NCI-H2171 (cell line): ENCODE measurements around the gene HSPA4L.

Experiments used
- DNase-seq: peaks from one replicate; lab custom pipeline; 2025; lab: John Stamatoyannopoulos, UW

HSPA4L gene

GRCh38 chr4:127782275-127783025, at the start of gene HSPA4L:
TSS of gene HSPA4L (plus strand) at chr4:127782322. CDS start at chr4:127782551, 229 bp downstream.
- DNase-seq, result peak; percentile 44

DNA sequence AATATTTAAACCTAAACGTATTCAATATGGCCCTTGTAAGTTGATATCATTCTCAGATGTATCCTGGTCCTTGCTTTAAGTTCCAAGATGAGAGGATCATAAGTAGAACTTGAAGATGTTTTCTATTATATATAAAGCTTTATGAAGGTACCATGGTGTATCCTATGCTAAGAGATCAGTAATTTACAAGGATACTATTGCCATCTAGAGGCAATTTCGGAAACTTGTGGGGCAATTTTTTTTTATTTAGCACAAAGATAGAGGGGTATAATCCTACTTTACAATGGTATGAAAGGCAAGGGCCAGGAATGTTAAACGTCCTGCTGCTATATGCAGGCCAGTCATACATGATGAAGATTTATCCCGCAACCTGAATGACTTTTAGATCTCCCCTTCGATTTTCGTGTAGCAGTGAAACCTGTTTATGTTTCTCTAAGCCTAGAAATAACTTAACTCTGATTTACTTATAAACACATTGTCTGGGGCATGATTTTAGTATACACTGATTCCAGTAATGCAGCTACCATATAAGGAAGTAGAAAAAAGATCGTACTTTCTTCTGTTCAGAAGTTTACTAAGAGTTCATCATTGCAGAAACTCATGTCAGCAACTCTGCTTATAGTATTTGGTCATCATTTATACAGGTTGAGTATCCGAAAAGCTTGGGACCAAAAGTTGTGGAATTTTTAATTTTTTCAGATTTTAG, 49.3 kb upstream of the HSPA4L start:
- DNase-seq, result peak; percentile 1

DNA sequence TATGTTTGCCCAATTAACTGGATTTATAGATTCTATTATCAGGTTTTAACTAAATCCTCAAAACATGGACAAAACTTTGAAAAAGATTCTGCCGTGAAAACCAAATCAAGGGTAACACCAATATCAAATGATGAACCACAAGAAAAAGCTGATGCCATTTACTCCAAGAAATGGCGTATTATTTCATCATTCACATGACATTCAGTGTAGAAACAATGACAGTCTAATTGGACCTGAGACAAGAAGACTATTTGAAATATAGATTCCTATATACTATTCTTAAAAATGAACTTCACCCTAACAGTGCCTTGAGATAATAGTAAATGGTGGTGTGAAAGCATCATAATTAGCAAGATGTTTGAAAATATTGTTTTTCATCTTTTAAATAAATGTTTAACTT, 47.1 kb upstream of the HSPA4L start:
- DNase-seq, result no peak

DNA sequence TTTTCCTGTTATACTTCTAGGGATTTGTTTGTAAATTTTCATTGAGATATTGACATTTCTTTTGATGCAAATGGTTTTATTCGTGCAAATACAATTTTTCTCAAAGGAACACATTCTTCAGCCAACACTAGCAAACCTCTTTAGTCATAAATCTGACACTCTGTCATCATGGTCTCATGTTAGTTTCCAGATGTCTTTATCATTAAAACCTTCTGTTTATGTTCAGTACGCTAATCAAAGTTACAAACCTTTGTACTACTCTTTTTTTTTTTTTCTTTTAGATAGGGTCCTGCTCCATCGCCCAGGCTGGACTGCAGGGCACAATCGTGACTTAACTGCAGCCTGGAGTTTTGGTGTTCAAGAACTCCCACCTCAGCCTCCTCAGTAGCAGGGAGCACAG, 44.8 kb upstream of the HSPA4L start:
- DNase-seq, result no peak

GRCh38 chr4:127741247-127741646, 40.9 kb upstream of the HSPA4L start:
- no peak for DNase-seq

DNA sequence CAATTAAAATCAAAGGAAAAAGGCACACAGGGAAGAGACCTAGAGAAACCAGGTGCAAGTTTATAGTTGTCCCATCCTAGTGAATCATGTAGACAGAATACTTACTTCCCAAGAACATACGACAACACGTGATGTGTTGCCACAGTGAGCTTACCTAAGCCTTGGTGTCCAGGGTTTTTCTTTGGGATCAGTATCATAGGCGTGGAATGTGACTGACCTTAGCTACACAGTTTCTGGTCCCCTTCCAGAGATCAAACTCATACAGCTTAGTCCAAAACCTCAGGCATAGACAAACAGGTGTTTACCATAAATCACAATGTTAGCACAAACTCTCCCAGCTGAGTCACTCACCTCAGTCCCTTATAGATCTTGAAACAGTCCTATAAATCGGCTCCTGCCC, 34.2 kb upstream of the HSPA4L start:
- no peak for DNase-seq

DNA sequence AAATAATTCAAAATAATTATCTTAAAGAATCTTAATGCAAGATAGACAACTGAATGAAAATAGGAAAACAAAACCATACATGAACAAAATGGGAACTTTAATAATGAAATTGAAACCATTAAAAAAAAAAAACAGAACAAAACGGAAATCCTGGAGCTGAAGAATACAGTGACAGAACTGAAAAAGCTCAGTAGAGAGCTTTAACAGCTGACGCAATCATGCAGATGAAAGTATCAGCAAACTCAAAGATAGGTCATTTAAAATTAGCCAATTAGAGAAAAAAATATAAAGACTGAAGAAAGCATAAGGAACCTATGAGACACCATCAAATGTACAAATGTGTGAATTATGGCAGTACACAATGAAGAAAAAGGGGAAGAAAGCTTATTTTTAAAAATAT, 33.2 kb upstream of the HSPA4L start:
- no peak for DNase-seq

DNA sequence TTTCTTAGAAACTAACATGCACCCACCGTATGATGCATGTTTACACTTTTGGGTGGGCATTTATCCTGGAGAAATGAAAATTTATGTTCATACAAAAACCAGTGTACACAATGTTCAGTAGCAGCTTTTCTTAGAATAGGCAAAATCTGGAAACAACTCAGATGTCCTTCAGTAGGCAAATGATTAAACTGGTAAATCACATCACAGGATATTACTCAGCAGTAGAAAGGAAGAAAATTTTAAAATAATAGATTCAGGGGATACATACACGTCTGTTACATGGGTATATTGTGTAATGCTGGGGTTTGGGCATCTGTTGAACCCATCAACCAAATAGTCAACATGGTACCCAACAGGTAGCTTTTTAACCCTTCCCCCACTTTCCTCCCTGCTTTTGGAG, 25.2 kb upstream of the HSPA4L start:
- no peak for DNase-seq

DNA sequence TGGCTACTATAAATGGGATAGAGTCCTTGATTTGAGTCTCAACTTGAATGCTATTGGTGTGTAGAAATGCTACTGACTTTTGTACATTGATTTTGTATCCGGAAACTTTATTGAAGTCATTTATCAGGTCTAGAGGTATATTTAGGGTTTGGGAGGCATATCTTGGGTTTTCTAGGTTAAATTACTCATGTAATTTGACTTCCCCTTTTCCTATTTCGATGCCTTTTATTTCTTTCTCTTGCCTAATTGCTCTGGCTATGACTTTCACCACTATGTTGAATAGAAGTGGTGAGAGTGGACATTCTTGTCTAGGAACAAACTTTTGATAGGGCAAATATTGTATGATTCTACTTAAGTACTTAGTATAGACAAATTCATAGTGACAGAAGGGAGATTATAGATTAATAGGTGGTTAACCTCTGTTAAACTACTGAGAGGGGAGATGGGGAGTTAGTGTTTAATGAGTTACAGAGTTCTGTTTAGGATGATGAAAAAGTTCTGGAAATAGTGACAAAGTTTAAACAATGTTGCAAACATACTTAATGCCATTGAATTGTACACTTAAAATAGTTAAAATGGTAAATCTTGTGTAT, 22.8 kb upstream of the HSPA4L start:
- no peak for DNase-seq

- DNase-seq, result no peak
Measured at GRCh38 chr4:127759893-127760292, 22.2 kb upstream of the HSPA4L start.

DNA sequence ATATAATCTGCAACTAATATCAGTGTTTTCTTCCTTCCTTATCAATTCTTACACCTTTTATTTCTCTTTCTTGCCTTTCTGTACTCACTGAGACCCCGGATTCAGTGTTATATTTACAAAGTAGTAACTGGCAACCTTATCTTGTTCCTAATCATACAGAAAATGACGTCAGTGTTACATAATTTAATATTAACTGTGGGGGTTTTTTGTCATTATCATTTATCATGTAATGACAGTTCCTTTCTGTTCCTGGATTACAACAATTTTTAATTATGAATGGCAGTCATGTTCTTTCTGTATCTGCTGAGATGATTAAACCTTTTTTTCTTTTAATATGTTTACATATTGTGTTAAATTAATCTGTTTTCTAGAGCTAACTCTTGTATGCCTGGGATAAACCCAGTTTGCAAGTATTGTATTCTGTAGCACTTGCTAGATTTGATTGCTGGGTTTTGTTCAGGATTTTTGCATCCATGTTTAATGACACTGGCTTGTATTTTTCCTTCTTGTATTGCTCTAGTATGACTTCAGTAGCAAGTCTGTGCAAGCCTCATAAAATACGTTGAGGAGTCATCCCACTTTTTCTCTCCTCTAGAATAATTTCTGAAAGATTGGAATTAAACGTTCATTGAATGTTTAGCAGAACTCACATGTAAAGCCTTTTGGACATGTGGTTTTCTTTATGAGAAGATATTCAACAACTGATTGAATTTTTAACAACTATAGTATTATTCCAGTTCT, 10.4 kb upstream of the HSPA4L start:
- DNase-seq, result no peak

DNA sequence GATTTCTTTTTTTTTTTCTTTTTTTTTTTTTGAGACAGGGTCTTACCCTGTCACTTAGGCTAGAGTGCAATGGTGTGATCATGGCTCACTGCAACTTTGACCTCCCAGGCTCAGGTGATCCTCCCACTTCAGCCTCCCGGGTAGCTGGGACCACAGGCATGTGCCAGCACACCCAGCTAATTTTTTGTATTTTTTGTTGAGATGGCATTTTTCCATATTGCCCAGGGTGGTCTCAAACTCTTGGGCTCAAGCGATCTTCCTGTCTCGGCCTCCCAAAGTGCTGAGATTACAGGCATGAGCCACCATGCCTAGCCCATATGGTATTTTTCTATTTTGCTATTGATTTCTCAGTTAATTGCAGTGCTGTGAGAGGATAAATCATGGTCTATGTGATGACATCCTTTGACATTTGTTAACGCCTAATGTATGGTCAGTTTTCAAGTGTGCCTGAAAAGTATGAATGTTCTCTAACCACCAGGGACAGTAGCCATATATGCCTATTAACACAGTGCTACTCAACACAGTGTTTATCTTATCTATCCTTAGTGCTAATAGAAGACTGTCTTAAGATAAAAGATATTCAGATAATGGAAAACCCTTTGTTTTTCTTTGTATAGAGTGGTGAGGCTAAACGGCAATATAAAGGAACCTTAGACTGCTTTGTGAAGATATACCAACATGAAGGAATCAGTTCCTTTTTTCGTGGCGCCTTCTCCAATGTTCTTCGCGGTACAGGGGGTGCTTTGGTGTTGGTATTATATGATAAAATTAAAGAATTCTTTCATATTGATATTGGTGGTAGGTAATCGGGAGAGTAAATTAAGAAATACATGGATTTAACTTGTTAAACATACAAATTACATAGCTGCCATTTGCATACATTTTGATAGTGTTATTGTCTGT, 9.1 kb upstream of the HSPA4L start:
- DNase-seq, result no peak

- no peak for DNase-seq
Measured at GRCh38 chr4:127775843-127776242, 6.3 kb upstream of the HSPA4L start.

DNA sequence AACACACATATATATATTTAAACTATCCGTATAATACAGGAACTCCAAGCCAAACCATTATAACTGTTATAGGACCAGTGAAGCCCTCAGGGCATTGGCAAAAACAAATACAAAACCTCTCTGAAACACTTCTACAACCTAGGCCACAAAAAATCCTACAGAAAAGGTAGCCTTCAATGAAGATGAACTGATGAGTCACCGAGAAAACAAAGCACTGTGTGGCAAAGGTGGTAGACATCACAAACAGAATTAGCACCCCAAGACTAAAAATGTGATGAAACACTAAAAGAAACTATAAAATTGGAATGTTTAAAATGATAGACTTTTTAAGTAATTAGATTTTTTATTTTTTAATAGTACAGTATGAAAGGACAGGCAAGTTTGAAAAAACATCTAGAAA, 5.5 kb upstream of the HSPA4L start:
- no peak for DNase-seq

DNA sequence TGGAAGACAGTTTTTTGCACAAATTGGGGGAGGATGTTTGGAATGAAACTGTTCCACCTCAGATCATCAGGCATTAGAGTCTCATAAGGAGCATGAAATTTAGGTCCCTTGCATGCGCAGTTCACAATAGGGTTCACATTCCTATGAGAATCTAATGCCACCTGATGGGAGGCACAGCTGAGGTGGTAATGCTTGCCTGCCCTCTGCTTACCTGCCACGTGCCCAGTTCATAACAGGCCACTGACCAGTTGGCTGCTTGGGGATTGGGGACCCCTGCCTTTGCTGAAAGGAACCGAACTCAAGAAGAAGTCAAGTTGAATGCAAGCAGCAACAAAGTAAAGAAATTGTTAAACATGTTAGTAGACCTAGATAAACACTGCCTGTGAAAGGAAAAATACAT, 4.6 kb upstream of the HSPA4L start:
- no peak for DNase-seq

DNA sequence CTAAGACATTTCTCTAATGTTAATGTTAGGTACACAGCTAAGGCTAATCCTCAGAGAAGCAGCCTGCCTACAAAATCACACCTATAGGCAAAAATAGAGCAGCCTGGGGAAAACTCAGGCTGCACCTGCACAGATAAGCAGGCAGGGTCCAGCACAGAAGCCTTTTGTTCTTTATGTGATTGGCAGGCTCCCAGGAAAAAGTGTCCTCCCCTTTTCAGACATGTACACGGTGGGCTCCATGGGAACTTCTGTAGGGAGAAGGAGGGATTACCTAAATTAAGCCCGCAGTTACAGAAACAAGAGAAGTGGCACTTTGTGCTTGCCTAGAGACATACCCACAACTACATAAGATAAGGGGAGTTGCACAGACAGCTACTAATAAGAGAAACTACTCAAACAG, 4.0 kb upstream of the HSPA4L start:
- DNase-seq, result no peak

DNA sequence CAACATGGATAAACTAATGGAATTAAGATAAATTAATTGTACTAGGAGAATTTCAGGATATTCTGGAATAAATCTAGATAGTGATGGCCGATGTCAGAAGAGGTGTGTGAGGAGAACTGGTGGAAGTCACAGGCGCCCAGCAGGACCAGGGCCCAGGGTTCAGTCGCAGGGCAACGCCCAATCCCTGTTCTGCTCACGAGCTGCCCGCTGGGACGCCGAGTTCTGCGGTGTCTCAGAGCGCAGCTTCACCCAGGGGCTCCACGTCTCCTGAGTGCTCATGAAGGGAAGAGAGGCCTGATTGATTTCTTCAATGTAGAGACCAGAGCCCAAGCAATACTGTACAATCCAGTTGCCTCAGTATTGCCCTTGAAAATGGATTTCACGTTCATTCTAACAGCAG, 1.5 kb upstream of the HSPA4L start:
- no peak for DNase-seq

GRCh38 chr4:127781300-127782024, 660 bp upstream of the HSPA4L start:
- DNase-seq, result no peak

GRCh38 chr4:127782025-127782274, 172 bp upstream of the HSPA4L start:
- no peak for DNase-seq

GRCh38 chr4:127783026-127783769, 1.1 kb downstream of the HSPA4L start:
- DNase-seq, result peak; percentile 0
